ENCODE measurements around the gene SCAPER. TPM values are rescaled to one million over a fixed set of nuclear protein-coding genes. Genes with fewer than 3 reads are reported as not detected.
A peak's percentile ranks its signal among the peaks of the same experiment; 100 is the strongest.

The SCAPER gene
- total and polyA plus RNA-seq, 4 donors = 3.3 to 18.0 (median 9.9) TPM

- WGBS = 12% methylated on average over 35 of the region's 35 CpGs
- Histone ChIP-seq H3K27ac (ENCODE audit: low read depth in 1 of 2, low read length in 2 of 2) (no peak overlapping the region), H3K27me3 (ENCODE audit: control insufficient read depth in 4 of 4, insufficient read depth in 4 of 4, low read length in 3 of 4) (peaks cover 0 to 51% (median 28%) of the 10 kb centered on the region in 4 donors), H3K4me3 (ENCODE audit: low read depth in 1 of 3, low read length in 3 of 3) (peak overlapping the region in 1 of 3 donors; percentile 41), H3K9me3 (ENCODE audit: control insufficient read depth in 4 of 4, low read length in 3 of 4) (peaks cover 0 to 10% (median 1%) of the 10 kb centered on the region in 4 donors), H3K36me3 (ENCODE audit: control insufficient read depth in 4 of 4, insufficient read depth in 3 of 4, low read depth in 1 of 4, low read length in 3 of 4) (no peaks in the 10 kb centered on the region), H3K4me1 (ENCODE audit: control insufficient read depth in 4 of 4, insufficient read depth in 4 of 4, low read length in 3 of 4) (peaks cover 12 to 53% (median 30%) of the 10 kb centered on the region in 4 donors), H3K9ac (ENCODE audit: low read depth in 1 of 2, low read length in 2 of 2) (no peak overlapping the region)
- no peak for DNase-seq (ENCODE audit: low spot score)
- TF ChIP-seq TAF1 (conservative IDR thresholded peaks at IDR 0.05) = no peak
- no peak for TF ChIP-seq HNF4G (IDR thresholded peaks at IDR 0.05)
- TF ChIP-seq, protein P1, sequence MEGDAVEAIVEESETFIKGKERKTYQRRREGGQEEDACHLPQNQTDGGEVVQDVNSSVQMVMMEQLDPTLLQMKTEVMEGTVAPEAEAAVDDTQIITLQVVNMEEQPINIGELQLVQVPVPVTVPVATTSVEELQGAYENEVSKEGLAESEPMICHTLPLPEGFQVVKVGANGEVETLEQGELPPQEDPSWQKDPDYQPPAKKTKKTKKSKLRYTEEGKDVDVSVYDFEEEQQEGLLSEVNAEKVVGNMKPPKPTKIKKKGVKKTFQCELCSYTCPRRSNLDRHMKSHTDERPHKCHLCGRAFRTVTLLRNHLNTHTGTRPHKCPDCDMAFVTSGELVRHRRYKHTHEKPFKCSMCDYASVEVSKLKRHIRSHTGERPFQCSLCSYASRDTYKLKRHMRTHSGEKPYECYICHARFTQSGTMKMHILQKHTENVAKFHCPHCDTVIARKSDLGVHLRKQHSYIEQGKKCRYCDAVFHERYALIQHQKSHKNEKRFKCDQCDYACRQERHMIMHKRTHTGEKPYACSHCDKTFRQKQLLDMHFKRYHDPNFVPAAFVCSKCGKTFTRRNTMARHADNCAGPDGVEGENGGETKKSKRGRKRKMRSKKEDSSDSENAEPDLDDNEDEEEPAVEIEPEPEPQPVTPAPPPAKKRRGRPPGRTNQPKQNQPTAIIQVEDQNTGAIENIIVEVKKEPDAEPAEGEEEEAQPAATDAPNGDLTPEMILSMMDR (IDR thresholded peaks at IDR 0.05; ENCODE audit: low read depth, low read length, missing input control) = no peak
- no peak for TF ChIP-seq GABPA (IDR thresholded peaks at IDR 0.05 in 1 of 2, conservative IDR thresholded peaks at IDR 0.05 in 1 of 2)
- TF ChIP-seq, protein P2, sequence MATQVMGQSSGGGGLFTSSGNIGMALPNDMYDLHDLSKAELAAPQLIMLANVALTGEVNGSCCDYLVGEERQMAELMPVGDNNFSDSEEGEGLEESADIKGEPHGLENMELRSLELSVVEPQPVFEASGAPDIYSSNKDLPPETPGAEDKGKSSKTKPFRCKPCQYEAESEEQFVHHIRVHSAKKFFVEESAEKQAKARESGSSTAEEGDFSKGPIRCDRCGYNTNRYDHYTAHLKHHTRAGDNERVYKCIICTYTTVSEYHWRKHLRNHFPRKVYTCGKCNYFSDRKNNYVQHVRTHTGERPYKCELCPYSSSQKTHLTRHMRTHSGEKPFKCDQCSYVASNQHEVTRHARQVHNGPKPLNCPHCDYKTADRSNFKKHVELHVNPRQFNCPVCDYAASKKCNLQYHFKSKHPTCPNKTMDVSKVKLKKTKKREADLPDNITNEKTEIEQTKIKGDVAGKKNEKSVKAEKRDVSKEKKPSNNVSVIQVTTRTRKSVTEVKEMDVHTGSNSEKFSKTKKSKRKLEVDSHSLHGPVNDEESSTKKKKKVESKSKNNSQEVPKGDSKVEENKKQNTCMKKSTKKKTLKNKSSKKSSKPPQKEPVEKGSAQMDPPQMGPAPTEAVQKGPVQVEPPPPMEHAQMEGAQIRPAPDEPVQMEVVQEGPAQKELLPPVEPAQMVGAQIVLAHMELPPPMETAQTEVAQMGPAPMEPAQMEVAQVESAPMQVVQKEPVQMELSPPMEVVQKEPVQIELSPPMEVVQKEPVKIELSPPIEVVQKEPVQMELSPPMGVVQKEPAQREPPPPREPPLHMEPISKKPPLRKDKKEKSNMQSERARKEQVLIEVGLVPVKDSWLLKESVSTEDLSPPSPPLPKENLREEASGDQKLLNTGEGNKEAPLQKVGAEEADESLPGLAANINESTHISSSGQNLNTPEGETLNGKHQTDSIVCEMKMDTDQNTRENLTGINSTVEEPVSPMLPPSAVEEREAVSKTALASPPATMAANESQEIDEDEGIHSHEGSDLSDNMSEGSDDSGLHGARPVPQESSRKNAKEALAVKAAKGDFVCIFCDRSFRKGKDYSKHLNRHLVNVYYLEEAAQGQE (IDR thresholded peaks at IDR 0.05) = no peak
- TF ChIP-seq FOXA1 (IDR thresholded peaks at IDR 0.05) = no peak
- no peak for TF ChIP-seq EGR1 (IDR thresholded peaks at IDR 0.05; ENCODE audit: low read depth in 2 of 2)
- TF ChIP-seq HNF4A (conservative IDR thresholded peaks at IDR 0.05) = no peak
- TF ChIP-seq JUND (IDR thresholded peaks at IDR 0.05) = no peak
- TF ChIP-seq, protein P3, sequence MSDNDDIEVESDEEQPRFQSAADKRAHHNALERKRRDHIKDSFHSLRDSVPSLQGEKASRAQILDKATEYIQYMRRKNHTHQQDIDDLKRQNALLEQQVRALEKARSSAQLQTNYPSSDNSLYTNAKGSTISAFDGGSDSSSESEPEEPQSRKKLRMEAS (IDR thresholded peaks at IDR 0.05) = no peak
- TF ChIP-seq YY1 (IDR thresholded peaks at IDR 0.05) = no peak
- no peak for TF ChIP-seq NR2F2 (IDR thresholded peaks at IDR 0.05)
- no peak for TF ChIP-seq RXRA (IDR thresholded peaks at IDR 0.05)
- TF ChIP-seq, protein P4, sequence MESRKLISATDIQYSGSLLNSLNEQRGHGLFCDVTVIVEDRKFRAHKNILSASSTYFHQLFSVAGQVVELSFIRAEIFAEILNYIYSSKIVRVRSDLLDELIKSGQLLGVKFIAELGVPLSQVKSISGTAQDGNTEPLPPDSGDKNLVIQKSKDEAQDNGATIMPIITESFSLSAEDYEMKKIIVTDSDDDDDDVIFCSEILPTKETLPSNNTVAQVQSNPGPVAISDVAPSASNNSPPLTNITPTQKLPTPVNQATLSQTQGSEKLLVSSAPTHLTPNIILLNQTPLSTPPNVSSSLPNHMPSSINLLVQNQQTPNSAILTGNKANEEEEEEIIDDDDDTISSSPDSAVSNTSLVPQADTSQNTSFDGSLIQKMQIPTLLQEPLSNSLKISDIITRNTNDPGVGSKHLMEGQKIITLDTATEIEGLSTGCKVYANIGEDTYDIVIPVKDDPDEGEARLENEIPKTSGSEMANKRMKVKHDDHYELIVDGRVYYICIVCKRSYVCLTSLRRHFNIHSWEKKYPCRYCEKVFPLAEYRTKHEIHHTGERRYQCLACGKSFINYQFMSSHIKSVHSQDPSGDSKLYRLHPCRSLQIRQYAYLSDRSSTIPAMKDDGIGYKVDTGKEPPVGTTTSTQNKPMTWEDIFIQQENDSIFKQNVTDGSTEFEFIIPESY (IDR thresholded peaks at IDR 0.05) = no peak
- TF ChIP-seq FOXA2 (IDR thresholded peaks at IDR 0.05) = no peak
- TF ChIP-seq RAD21 (IDR thresholded peaks at IDR 0.05) = no peak
- TF ChIP-seq, protein P5, sequence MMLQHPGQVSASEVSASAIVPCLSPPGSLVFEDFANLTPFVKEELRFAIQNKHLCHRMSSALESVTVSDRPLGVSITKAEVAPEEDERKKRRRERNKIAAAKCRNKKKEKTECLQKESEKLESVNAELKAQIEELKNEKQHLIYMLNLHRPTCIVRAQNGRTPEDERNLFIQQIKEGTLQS (IDR thresholded peaks at IDR 0.05) = no peak
- no peak for TF ChIP-seq SP1 (IDR thresholded peaks at IDR 0.05)
Observed at GRCh38 chr15:76340803-76341365, 564.3 kb downstream of the SCAPER start.
